Measurements from ENCODE around the gene OSBPL1A.

The OSBPL1A gene

DNA sequence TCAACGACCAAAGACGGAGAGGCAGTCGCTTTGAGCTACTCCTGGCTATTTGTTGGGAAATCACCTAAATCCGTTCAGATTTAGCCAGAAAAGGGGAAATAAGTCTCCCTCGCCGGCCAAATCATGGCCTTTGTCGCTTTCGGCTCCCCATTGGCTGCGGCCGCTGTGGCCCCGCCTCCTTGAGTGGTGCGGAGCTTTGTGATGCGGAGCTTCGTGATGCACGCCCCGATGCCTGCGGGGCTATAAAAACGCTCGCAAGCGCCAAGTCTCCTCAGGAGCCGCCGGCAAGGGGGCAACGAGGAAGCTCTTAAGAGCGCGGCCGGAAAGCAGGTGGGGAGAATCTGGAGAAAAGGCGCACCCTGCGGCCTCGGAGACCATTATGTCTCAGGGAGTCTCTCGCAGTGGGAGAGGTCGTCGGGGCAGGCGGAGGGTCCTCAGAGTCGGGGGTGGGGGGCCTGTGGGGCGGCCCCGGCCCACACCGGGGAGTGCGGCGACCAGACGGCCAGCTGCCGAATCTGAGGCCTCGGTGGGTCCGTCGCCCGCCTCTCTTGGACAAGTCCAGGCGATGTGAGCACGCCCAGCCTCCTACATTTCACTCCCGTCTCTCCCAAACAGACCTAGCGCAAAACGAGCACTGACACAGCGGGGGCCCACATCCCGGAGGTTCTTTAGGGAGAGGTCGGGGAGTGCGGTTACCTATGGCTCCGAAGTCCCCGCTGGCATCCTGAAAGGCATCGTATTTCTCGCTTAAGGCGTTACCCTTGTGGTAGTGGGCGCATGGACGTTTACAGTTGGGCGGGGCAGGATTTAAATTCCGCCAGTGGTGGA is 258.6 kb downstream of the OSBPL1A start, which contains the start of gene CABYR:
CABYR (plus strand) TSS at position 274 of the 828 bp plus-strand sequence. CDS start 4,053 bp downstream, outside the sequence.
- H3K4me3 ChIP-seq (ENCODE audit: low read depth, low read length), result peak within 1 kb of the TSS; percentile 67
- CTCF ChIA-PET, result interaction anchor here (0.7 to 1.2 kb wide), 5 partner anchors 11 to 275 kb away, joined by 3 read pairs; no protein-coding TSS in a partner anchor
- peak; percentile 57 for DNase-seq (ENCODE audit: low read depth, low spot score)
- POLR2A ChIA-PET, result interaction anchor here (0.6 to 1.9 kb wide), 24 partner anchors 8 to 662 kb away, joined by 3 to 16 read pairs (median 4); partner anchors contain the start of gene TTC39C
- no peak for TF ChIP-seq CTCF (IDR thresholded peaks at IDR 0.05; ENCODE audit: insufficient read depth, low read length, missing control alignments)

DNA sequence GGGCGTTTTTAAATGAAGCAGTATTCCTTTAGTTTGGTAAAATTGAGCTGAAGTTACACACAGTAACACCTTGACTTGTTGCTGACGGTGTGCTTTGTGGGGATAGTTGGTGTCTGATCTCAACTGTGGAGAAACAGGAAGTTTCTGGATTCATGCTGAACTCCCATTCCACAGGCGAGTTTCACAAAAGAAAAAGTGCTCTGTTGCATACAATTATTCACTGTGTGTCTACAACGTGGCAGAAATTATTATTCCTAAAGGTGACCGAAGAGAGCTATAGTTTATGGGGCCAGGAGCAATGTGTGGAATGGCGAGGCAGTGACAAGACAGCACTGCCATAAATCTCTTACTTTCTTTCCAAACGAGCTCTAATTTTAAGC is 259.2 kb downstream of the OSBPL1A start:
- DNase-seq (ENCODE audit: low read depth, low spot score), result no peak
- CTCF ChIA-PET, result interaction anchor here (0.7 to 1.2 kb wide), 5 partner anchors 10 to 275 kb away, joined by 3 read pairs; no protein-coding TSS in a partner anchor
- no peak for TF ChIP-seq CTCF (IDR thresholded peaks at IDR 0.05; ENCODE audit: insufficient read depth, low read length, missing control alignments)
- H3K4me3 ChIP-seq (ENCODE audit: low read depth, low read length), result peak overlapping the region; percentile 67
- POLR2A ChIA-PET, result interaction anchor here (0.6 to 1.9 kb wide), 23 partner anchors 10 to 222 kb away, joined by 3 to 16 read pairs (median 4); partner anchors contain the start of gene TTC39C

- ChIA-PET CTCF (no interaction called here), POLR2A (interaction anchor here (0.6 kb wide), 1 partner anchor 9 kb away, joined by 3 read pairs; no protein-coding TSS in a partner anchor)
- no peak for TF ChIP-seq CTCF (IDR thresholded peaks at IDR 0.05; ENCODE audit: insufficient read depth, low read length, missing control alignments)
- no peak for DNase-seq (ENCODE audit: low read depth, low spot score)
- no peak overlapping the region for H3K4me3 ChIP-seq (ENCODE audit: low read depth, low read length)
Measured at GRCh38 chr18:24136967-24137373, 260.7 kb downstream of the OSBPL1A start.

- CTCF ChIA-PET, result interaction anchor here (1.5 kb wide), 1 partner anchor 11 kb away, joined by 6 read pairs; no protein-coding TSS in a partner anchor
- POLR2A ChIA-PET, result no interaction called here
- H3K4me3 ChIP-seq (ENCODE audit: low read depth, low read length), result no peak overlapping the region
- TF ChIP-seq CTCF (IDR thresholded peaks at IDR 0.05; ENCODE audit: insufficient read depth, low read length, missing control alignments), result no peak
- DNase-seq (ENCODE audit: low read depth, low spot score), result no peak
Measured at GRCh38 chr18:24130494-24130893, 267.1 kb downstream of the OSBPL1A start.

- ChIA-PET POLR2A (interaction anchor here (1.6 kb wide), 1 partner anchor 10 kb away, joined by 5 read pairs; the partner anchor contains the start of gene CABYR), CTCF (interaction anchor here (0.9 kb wide), 1 partner anchor 10 kb away, joined by 3 read pairs; the partner anchor contains the start of gene CABYR)
- no peak for DNase-seq (ENCODE audit: low read depth, low spot score)
Measured at GRCh38 chr18:24128700-24129099, 268.9 kb downstream of the OSBPL1A start.

More at GRCh38 chr18:24128700-24129099, 268.9 kb downstream of the OSBPL1A start:
- no peak overlapping the region for H3K4me3 ChIP-seq (ENCODE audit: low read depth, low read length)
- TF ChIP-seq CTCF (IDR thresholded peaks at IDR 0.05; ENCODE audit: insufficient read depth, low read length, missing control alignments), result no peak
